Natural killer cell (primary cell): ENCODE measurements around the gene XIRP2. TPM values are rescaled to one million over a fixed set of nuclear protein-coding genes. Genes with fewer than 3 reads are reported as not detected.

Experiments used
- ATAC-seq, 3 donors: fragments of 150-1000 bp in 2 of 3; fragments of 200-7000 bp in 1 of 3; cut with Tn5 transposase; 1 replicate in 1 of 3; 2 replicates in 2 of 3; pipeline ENCODE4 v1.10.0; 2021; ENCODE audit warnings: mild to moderate bottlenecking in 2 of 3, moderate library complexity in 2 of 3
- DNase-seq, 2 donors: peaks; one replicate each; pipeline versions ENCODE4 v3.0.0 to v3.0.0-alpha.2; 2013 to 2021; ENCODE audit warnings: mixed read lengths in 1 of 2
- H3K27ac ChIP-seq: one replicate; pipeline ENCODE4 v1.5.1; 2013; ENCODE audit warnings: mild to moderate bottlenecking, low read length
- H3K27me3 ChIP-seq: one replicate; pipeline ENCODE4 v1.6.1; 2013; ENCODE audit warnings: low read length; ENCODE audit not compliant: control insufficient read depth, insufficient read depth
- H3K36me3 ChIP-seq: one replicate; pipeline ENCODE4 v1.6.1; 2013; ENCODE audit warnings: low read length; ENCODE audit not compliant: control insufficient read depth, insufficient read depth
- H3K4me1 ChIP-seq: one replicate; pipeline ENCODE4 v1.6.1; 2013; ENCODE audit warnings: low read length; ENCODE audit not compliant: control insufficient read depth, insufficient read depth
- H3K4me3 ChIP-seq: one replicate; pipeline ENCODE4 v1.5.1; 2013; ENCODE audit warnings: low read length
- H3K9me3 ChIP-seq: one replicate; pipeline ENCODE4 v1.6.1; 2013; ENCODE audit warnings: low read length; ENCODE audit not compliant: control insufficient read depth, insufficient read depth
- H3K27ac Mint-ChIP-seq, 2 donors: one replicate each; pipeline ENCODE4 v1.8.0; 2022; ENCODE audit warnings: mild to moderate bottlenecking in 2 of 2, mixed read lengths in 2 of 2, moderate library complexity in 1 of 2
- H3K27me3 Mint-ChIP-seq, 2 donors: one replicate each; pipeline ENCODE4 v1.8.0; 2022; ENCODE audit warnings: low read depth in 2 of 2, mixed read lengths in 2 of 2
- H3K36me3 Mint-ChIP-seq: one replicate; pipeline ENCODE4 v1.8.0; 2022; ENCODE audit warnings: mixed read lengths
- H3K4me1 Mint-ChIP-seq, 2 donors: one replicate each; pipeline ENCODE4 v1.8.0; 2022; ENCODE audit warnings: mixed read lengths in 2 of 2
- H3K4me3 Mint-ChIP-seq: one replicate; pipeline ENCODE4 v1.8.0; 2022; ENCODE audit warnings: mild to moderate bottlenecking, moderate library complexity, mixed read lengths
- H3K9me3 Mint-ChIP-seq, 2 donors: one replicate each; pipeline ENCODE4 v1.8.0; 2022; ENCODE audit warnings: mixed read lengths in 2 of 2
- CTCF ChIP-seq: fragments of 200-600 bp; IDR thresholded peaks from one replicate; pipeline ENCODE4 v1.8.0; 2022; ENCODE audit warnings: antibody characterized with exemption
- WGBS: methylation state at CpG from one replicate; pipeline ENCODE4 v1.1.7; 2013; ENCODE audit warnings: missing lambda C conversion rate; ENCODE audit not compliant: insufficient coverage; 5-methylcytosine and 5-hydroxymethylcytosine counted together
- intact Hi-C: fragments of 100-400 bp; cut with micrococcal nuclease; formaldehyde crosslinking; loops from one replicate; pipeline ENCODE4 v1.14.2; 2022
- total RNA-seq, 4 donors: library from RNA; stranded (reverse); fragments of 120-200 nt in 1 of 4; gene quantifications; one replicate each; pipeline versions ENCODE4 v1.2.3 to v1.2.4, GENCODE V29; 2013 to 2022

Gene XIRP2
- total RNA-seq, 3 donors from 2014 or later (not counting 1 experiment from before 2014, with no cell fraction given): 0.16 TPM; not detected in 2

- intact Hi-C loops: no loop called here
- H3K4me3 Mint-ChIP-seq: no peak overlapping the region
- H3K9me3 Mint-ChIP-seq: peaks cover 7 to 8% of the 10 kb centered on the region in 2 donors
- ATAC-seq (no peak), DNase-seq (no peak)
- Histone ChIP-seq H3K27me3 (no peaks in the 10 kb centered on the region), H3K4me3 (no peak overlapping the region), H3K27ac (no peak overlapping the region), H3K9me3 (no peaks in the 10 kb centered on the region), H3K36me3 (no peaks in the 10 kb centered on the region), H3K4me1 (no peaks in the 10 kb centered on the region)
- no peaks in the 10 kb centered on the region for H3K36me3 Mint-ChIP-seq
- H3K27me3 Mint-ChIP-seq: no peaks in the 10 kb centered on the region
- 71% methylated on average over 1 of the region's 1 CpG for WGBS
- no peaks in the 10 kb centered on the region for H3K4me1 Mint-ChIP-seq
- H3K27ac Mint-ChIP-seq: no peak overlapping the region
- no peak for TF ChIP-seq CTCF
Observed at GRCh38 chr2:167254721-167255120, 366.4 kb downstream of the XIRP2 start.

GRCh38 chr2:167258712-167259111 is 370.4 kb downstream of the XIRP2 start:
- TF ChIP-seq CTCF: no peak
- ATAC-seq: no peak
- WGBS: 76% methylated on average over 2 of the region's 3 CpGs

GRCh38 chr2:167264380-167264779 is 376.1 kb downstream of the XIRP2 start:
- H3K4me1 Mint-ChIP-seq: no peaks in the 10 kb centered on the region
- WGBS: 95% methylated on average over 3 of the region's 5 CpGs
- H3K9me3 Mint-ChIP-seq: peaks cover 4 to 8% of the 10 kb centered on the region in 2 donors
- no peaks in the 10 kb centered on the region for H3K36me3 ChIP-seq
- no peak overlapping the region for H3K4me3 Mint-ChIP-seq
- no peaks in the 10 kb centered on the region for H3K4me1 ChIP-seq
- no peaks in the 10 kb centered on the region for H3K36me3 Mint-ChIP-seq
- no peaks in the 10 kb centered on the region for H3K27me3 ChIP-seq
- ATAC-seq (no peak), DNase-seq (no peak)
- no peak for TF ChIP-seq CTCF
- H3K4me3 ChIP-seq: no peak overlapping the region
- no peaks in the 10 kb centered on the region for H3K27me3 Mint-ChIP-seq
- intact Hi-C loops: no loop called here
- H3K27ac Mint-ChIP-seq: no peak overlapping the region
- H3K27ac ChIP-seq: no peak overlapping the region
- H3K9me3 ChIP-seq: peaks cover 8% of the 10 kb centered on the region

More at GRCh38 chr2:167258712-167259111, 370.4 kb downstream of the XIRP2 start:
- Mint-ChIP-seq H3K27ac (no peak overlapping the region), H3K4me1 (no peaks in the 10 kb centered on the region), H3K27me3 (no peaks in the 10 kb centered on the region), H3K9me3 (peaks cover 4 to 9% of the 10 kb centered on the region in 2 donors), H3K4me3 (no peak overlapping the region), H3K36me3 (no peaks in the 10 kb centered on the region)
- Histone ChIP-seq H3K4me1 (no peaks in the 10 kb centered on the region), H3K36me3 (no peaks in the 10 kb centered on the region), H3K4me3 (no peak overlapping the region), H3K27ac (no peak overlapping the region), H3K9me3 (no peaks in the 10 kb centered on the region), H3K27me3 (no peaks in the 10 kb centered on the region)
- no peak for DNase-seq
- intact Hi-C loops: no loop called here

- DNase-seq: no peak
- intact Hi-C loops: no loop called here
- Mint-ChIP-seq H3K27ac (no peak overlapping the region), H3K4me1 (no peaks in the 10 kb centered on the region), H3K4me3 (no peak overlapping the region), H3K36me3 (no peaks in the 10 kb centered on the region), H3K27me3 (no peaks in the 10 kb centered on the region), H3K9me3 (peaks cover 7 to 9% of the 10 kb centered on the region in 2 donors)
- no peak for TF ChIP-seq CTCF
- no peak overlapping the region for H3K4me3 ChIP-seq
- H3K4me1 ChIP-seq: no peaks in the 10 kb centered on the region
- no peaks in the 10 kb centered on the region for H3K27me3 ChIP-seq
- no peak for ATAC-seq
- 74% methylated on average over 2 of the region's 2 CpGs for WGBS
- H3K27ac ChIP-seq: no peak overlapping the region
- H3K9me3 ChIP-seq: peaks cover 8% of the 10 kb centered on the region
- no peaks in the 10 kb centered on the region for H3K36me3 ChIP-seq
Observed at GRCh38 chr2:167265004-167265403, 376.7 kb downstream of the XIRP2 start.
